ENCODE measurements around the gene HCN2. TPM values are rescaled to one million over a fixed set of nuclear protein-coding genes. Genes with fewer than 3 reads are reported as not detected.

Gene HCN2
- total RNA-seq, result 0.55 TPM in 1 of 2 replicates, not detected in the other

DNA sequence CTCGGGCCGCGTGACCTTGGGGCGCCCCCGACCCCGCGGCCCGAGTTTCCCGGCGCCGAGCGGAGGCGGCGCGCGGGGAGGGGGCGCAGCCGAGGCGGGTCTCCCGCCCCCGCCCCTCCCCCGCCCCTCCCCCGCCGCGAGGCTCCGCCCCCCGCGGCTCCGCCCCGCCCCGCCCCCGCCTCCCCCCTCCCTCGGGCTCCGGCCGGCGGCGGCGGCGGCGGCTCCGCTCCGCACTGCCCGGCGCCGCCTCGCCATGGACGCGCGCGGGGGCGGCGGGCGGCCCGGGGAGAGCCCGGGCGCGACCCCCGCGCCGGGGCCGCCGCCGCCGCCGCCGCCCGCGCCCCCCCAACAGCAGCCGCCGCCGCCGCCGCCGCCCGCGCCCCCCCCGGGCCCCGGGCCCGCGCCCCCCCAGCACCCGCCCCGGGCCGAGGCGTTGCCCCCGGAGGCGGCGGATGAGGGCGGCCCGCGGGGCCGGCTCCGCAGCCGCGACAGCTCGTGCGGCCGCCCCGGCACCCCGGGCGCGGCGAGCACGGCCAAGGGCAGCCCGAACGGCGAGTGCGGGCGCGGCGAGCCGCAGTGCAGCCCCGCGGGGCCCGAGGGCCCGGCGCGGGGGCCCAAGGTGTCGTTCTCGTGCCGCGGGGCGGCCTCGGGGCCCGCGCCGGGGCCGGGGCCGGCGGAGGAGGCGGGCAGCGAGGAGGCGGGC, at the start of gene HCN2:
Gene HCN2, plus strand, starts transcription at position 189 of the 703 bp plus-strand sequence. Its CDS starts 65 bp downstream, at position 254.
- DNase-seq (ENCODE audit: low read depth), result no peak

DNA sequence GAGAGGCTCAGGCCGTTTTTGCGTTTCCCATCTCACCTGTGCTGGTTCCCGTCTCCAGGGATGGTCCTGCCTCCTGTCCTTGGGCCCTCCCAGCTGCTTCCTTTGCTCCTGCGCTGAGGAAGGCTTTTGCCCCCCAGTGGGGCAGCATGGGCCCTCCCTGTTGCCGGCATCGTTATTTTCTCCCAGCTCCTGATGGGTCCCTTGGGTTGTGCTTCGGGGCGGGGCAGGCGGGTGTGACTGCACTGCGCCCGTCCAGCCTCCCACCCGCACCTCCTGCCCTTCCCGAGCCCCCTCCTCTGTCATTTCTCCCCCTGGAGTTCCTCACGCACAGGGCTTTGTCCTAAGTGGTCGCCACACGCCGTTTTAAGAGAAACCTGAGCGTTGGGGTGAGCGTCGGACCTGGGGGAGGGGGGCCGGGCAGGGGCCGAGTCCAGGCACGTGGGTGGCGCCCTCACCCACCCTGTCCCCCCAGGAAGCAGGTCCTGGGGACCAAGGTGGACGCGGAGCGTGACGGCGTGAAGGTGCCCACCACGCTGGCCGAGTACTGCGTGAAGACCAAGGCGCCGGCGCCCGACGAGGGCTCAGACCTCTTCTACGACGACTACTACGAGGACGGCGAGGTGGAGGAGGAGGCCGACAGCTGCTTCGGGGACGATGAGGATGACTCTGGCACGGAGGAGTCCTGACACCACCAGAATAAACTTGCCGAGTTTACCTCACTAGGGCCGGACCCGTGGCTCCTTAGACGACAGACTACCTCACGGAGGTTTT, 48.6 kb upstream of the HCN2 start:
- DNase-seq (ENCODE audit: low read depth), result no peak

DNA sequence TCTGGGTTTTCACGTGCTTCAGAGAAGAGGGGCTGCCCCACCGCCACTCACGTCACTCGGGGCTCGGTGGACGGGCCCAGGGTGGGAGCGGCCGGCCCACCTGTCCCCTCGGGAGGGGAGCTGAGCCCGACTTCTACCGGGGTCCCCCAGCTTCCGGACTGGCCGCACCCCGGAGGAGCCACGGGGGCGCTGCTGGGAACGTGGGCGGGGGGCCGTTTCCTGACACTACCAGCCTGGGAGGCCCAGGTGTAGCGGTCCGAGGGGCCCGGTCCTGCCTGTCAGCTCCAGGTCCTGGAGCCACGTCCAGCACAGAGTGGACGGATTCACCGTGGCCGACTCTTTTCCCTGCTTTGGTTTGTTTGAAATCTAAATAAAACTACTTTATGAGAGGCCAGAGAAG, 48.0 kb upstream of the HCN2 start:
- no peak for DNase-seq (ENCODE audit: low read depth)

DNA sequence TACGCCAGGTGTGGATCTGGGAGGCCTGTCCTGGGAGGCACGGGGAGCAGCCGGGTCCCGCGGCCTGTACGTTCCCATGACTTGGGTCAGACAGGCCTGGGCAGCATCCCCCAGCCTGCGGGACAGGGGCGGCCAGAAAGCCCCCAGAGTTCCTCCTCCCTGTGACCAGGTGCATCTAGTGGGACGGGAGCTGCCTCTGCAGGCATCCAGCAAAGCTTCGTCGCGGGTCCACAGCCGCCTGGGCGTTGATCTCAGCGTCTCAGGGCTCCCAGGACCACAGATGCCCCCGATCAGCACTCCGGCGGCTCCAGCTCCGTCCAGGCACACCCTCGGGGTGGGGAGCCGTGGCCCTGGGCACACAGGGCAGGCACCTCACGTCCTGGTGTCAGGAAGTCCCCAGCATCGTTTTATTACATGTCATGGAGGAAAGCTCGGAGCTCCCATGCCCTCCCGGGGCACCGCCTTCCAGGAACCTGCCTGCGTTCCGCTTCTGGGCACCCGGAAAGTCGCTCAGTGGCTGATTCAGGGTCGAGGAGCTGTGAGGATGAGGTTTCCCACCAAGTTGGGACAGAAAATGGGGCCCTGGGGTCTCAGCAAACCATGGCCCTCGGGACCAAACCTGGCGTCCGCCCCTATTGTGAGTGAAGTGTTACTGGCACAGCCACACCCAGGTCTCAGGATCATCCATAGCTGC, 47.4 kb upstream of the HCN2 start:
- DNase-seq (ENCODE audit: low read depth), result no peak

- no peak for DNase-seq (ENCODE audit: low read depth)
Measured at GRCh38 chr19:543910-544608, 45.6 kb upstream of the HCN2 start, which contains the start of gene GZMM. Gene GZMM, plus strand, starts transcription at chr19:544053. Its CDS starts 19 bp downstream, at chr19:544072.

- no peak for DNase-seq (ENCODE audit: low read depth)
Measured at GRCh38 chr19:547117-547516, 42.6 kb upstream of the HCN2 start.

GRCh38 chr19:547836-548720, 41.6 kb upstream of the HCN2 start:
- DNase-seq (ENCODE audit: low read depth), result no peak

DNA sequence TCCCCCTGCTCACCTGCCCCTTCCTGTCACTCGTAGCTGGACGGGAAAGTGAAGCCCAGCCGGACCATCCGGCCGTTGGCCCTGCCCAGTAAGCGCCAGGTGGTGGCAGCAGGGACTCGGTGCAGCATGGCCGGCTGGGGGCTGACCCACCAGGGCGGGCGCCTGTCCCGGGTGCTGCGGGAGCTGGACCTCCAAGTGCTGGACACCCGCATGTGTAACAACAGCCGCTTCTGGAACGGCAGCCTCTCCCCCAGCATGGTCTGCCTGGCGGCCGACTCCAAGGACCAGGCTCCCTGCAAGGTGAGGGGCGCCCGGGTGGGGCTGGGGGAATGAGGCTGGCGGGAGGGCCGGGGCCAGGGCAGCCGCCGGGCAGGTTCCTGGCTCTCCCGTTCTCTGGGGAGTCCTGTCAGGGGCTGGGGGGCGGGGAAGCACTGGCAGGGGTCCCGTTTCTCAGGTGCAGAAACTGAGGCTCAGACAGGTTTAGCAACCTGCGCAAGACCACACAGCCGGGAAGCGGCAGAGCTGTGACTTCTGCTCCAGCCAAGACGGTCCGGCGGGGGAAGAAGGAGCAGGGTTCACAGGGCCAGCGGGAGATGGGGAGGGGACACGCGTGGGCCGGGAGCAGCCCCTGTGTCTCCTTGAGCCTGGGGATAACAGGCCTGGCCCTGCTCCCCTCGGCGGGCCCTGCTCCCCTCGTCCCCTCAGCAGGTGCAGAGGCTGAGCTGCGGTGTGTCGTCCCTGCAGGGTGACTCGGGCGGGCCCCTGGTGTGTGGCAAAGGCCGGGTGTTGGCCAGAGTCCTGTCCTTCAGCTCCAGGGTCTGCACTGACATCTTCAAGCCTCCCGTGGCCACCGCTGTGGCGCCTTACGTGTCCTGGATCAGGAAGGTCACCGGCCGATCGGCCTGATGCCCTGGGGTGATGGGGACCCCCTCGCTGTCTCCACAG, 40.5 kb upstream of the HCN2 start:
- no peak for DNase-seq (ENCODE audit: low read depth)

DNA sequence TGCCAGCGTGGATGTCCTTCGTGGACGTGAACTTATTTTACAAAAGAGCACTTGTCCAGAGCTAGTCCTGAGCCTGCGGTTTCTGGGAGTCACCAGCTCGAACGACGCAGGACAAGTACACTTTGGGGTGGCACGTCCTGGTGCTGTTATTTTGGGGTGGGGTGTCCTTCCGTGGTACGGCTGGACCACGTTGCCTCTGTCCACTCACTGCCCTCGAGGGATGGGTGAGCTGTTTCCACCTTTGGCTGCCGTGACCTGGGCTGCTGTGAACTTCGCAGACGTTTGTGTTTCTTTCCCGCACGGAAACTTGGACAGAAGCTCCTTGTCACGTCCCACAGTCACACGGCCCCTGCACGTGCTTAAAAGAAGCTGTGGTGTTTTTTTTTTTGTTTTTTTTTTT, 34.9 kb upstream of the HCN2 start:
- DNase-seq (ENCODE audit: low read depth), result no peak

DNA sequence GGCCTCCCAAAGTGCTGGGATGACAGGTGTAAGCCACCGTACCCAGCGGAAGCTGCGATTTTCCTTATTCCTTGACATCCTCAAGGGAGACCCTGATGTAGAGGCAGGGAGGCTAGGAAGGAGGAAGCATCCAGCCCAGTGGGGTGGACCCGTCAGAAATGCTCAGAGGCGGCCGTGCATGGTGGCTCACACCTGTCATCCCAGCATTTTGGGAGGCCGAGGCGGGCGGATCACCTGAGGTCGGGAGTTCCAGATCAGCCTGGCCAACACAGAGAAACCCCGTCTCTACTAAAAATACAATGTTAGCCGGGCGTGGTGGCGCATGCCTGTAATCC, 34.2 kb upstream of the HCN2 start:
- DNase-seq (ENCODE audit: low read depth), result no peak

DNA sequence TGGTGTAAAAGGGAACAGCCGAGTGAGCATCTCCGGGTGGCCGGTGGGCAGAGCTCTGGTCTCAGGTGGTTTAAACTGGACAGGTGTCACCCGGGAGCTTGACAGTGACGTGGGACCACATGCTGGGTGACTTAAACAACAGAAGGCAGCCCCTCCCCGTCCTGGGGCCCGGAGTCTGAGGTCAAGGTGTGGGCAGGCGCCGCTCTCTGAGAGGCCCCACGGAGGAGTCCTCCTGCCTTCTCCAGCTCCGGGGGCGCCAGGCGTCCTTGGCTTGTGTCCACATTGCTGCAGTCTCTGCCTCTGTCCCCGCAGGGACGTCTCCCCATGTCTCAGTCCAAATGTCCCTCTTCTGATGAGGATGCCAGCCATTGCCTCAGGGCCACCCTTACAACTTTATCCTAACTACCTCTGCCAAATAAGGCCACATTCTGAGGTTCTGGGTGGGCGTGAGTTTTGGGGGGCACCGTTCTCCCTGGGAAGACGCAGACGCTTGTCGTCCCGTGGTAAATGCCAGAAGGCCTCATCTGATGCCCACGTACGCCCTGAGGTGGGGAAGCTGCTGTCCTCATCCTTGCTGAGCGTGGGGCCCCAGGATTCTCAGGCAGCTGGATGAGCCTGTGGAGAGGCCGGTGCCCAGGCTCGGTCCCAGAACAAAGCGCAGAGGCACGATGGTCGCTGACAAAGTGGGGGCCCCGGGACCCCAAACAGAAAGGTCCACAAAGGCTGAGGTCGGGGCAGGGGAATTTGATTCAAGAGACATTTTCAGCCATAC, 32.9 kb upstream of the HCN2 start:
- no peak for DNase-seq (ENCODE audit: low read depth)

DNA sequence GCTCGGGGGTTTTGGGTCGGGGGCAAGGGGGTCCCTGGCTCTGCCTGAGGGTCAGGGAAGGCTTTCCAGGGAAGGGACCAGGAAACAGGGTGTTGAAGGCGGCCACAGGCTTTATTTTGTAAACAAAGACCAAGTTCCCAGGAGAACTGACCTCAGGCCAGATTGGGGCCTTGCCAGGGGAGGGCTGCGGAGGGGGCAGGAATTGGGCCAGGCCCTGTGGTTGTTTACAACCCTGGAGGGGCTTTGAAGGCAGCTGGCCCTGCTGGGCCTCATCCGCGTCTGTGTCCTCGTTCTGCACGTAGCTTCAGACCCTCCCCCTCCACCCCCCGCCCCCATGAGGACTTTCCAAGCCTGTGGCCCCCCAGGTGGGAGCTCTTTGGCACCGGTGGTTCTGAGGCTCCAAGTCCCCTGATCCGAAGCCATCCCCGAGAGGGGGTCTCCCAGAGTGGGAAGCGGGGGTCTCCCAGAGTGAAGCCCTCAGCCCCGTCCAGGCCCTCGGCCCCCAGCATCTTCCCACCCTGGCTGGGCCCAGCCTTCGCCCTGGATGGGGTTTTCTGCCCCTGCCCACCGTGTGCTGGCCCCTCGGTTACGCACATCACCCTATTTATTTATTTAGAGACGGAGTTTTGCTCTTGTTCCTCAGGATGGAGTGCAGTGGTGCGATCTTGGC, 30.8 kb upstream of the HCN2 start:
- DNase-seq (ENCODE audit: low read depth), result no peak

- no peak for DNase-seq (ENCODE audit: low read depth)
Measured at GRCh38 chr19:560121-560520, 29.6 kb upstream of the HCN2 start.

DNA sequence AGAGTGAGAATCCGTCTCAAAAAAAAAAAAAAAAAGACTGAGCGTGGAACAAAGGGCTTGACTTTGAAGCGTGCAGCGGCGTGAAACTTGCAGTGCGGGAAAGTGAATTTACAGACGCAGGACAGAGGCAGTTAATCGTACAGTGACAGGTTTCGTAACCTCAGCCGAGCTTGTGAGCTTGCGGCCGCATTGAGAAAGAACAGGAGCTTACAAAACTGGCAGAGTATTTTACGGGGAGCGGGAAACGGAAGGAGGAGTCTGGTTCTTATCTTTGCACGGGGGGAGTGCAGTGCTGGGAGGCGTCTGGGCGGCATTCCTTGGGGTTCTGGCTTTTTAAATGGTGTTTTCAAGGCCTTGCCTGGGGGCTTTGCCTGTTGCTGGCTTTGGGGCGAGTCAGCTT, 23.3 kb upstream of the HCN2 start:
- no peak for DNase-seq (ENCODE audit: low read depth)

- DNase-seq (ENCODE audit: low read depth), result no peak
Measured at GRCh38 chr19:566844-567243, 22.8 kb upstream of the HCN2 start.

- no peak for DNase-seq (ENCODE audit: low read depth)
Measured at GRCh38 chr19:567296-567900, 22.3 kb upstream of the HCN2 start.

DNA sequence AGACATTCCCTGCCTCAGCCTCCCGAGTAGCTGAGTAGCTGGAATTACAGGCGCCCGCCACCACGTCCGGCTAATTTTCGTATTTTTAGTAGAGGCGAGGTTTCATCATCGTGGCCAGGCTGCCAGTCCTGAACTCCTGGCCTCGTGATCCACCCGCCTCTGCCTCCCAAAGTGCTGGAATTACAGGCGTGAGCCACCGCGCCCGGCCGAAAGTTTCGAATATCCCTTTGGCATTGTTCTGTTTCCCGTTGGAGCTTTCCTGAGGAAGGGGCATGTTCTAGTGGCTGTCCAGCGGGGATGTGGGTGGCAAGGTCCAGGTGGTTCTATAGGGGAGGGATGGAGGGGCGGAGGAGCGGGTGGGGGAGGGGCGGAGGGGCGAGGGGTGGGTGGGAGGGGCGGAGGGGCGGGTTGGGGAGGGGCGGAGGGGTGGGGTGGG, 19.4 kb upstream of the HCN2 start:
- DNase-seq (ENCODE audit: low read depth), result no peak

GRCh38 chr19:570937-571565, 18.6 kb upstream of the HCN2 start:
- DNase-seq (ENCODE audit: low read depth), result peak; percentile 41
